ENCODE data around the gene LGALS7. TPM values are rescaled to one million over a fixed set of nuclear protein-coding genes. Genes with fewer than 3 reads are reported as not detected.

The LGALS7 gene
- total RNA-seq, 3 donors from 2014 or later (not counting 1 experiment from before 2014, with no cell fraction given) = not detected

GRCh38 chr19:38812841-38813320 is 39.6 kb upstream of the LGALS7 start, which contains the start of gene LGALS4:
Gene LGALS4 (minus strand): TSS chr19:38812945. CDS start chr19:38812886, 59 bp downstream.
- peak within 1 kb of the TSS in 1 of 2 donors; percentile 52 for H3K27ac Mint-ChIP-seq
- Histone ChIP-seq H3K9me3 (ENCODE audit: control insufficient read depth, insufficient read depth, low read length) (no peaks in the 10 kb centered on the region), H3K4me3 (ENCODE audit: low read length) (no peak within 1 kb of the TSS), H3K27me3 (ENCODE audit: control insufficient read depth, insufficient read depth, low read length) (no peaks in the 10 kb centered on the region), H3K36me3 (ENCODE audit: control insufficient read depth, insufficient read depth, low read length) (peaks cover 27% of the 10 kb centered on the region), H3K27ac (ENCODE audit: low read length) (no peak within 1 kb of the TSS), H3K4me1 (ENCODE audit: control insufficient read depth, insufficient read depth, low read length) (no peaks in the 10 kb centered on the region)
- WGBS (ENCODE audit: insufficient coverage) = 92% methylated on average over 15 of the region's 15 CpGs
- peaks cover 0 to 6% of the 10 kb centered on the region in 2 donors for H3K4me1 Mint-ChIP-seq
- no peaks in the 10 kb centered on the region for H3K36me3 Mint-ChIP-seq
- H3K4me3 Mint-ChIP-seq = no peak within 1 kb of the TSS
- no peak for TF ChIP-seq CTCF (IDR thresholded peaks at IDR 0.05)
- H3K27me3 Mint-ChIP-seq (ENCODE audit: low read depth in 2 of 2) = no peaks in the 10 kb centered on the region
- DNase-seq (no peak), ATAC-seq (no peak)
- H3K9me3 Mint-ChIP-seq = no peaks in the 10 kb centered on the region
- intact Hi-C loops (cut with micrococcal nuclease) = no loop called here

- no peak for ATAC-seq
- peak overlapping the region in 1 of 2 donors; percentile 52 for H3K27ac Mint-ChIP-seq
- H3K4me3 Mint-ChIP-seq = no peak overlapping the region
- 95% methylated on average over 17 of the region's 18 CpGs for WGBS (ENCODE audit: insufficient coverage)
- no peak overlapping the region for H3K27ac ChIP-seq (ENCODE audit: low read length)
- no peaks in the 10 kb centered on the region for H3K9me3 ChIP-seq (ENCODE audit: control insufficient read depth, insufficient read depth, low read length)
- no peaks in the 10 kb centered on the region for H3K27me3 Mint-ChIP-seq (ENCODE audit: low read depth in 2 of 2)
- H3K4me1 ChIP-seq (ENCODE audit: control insufficient read depth, insufficient read depth, low read length) = no peaks in the 10 kb centered on the region
- peaks cover 22% of the 10 kb centered on the region for H3K36me3 ChIP-seq (ENCODE audit: control insufficient read depth, insufficient read depth, low read length)
- no peak for TF ChIP-seq CTCF (IDR thresholded peaks at IDR 0.05)
- no peak overlapping the region for H3K4me3 ChIP-seq (ENCODE audit: low read length)
- no peaks in the 10 kb centered on the region for H3K9me3 Mint-ChIP-seq
- peaks cover 0 to 6% of the 10 kb centered on the region in 2 donors for H3K4me1 Mint-ChIP-seq
- no peaks in the 10 kb centered on the region for H3K36me3 Mint-ChIP-seq
- DNase-seq = no peak
- intact Hi-C loops (cut with micrococcal nuclease) = no loop called here
- H3K27me3 ChIP-seq (ENCODE audit: control insufficient read depth, insufficient read depth, low read length) = no peaks in the 10 kb centered on the region
Measured at GRCh38 chr19:38812009-38812840, 38.9 kb upstream of the LGALS7 start.

- intact Hi-C loops (cut with micrococcal nuclease) = no loop called here
- no peak for TF ChIP-seq CTCF (IDR thresholded peaks at IDR 0.05)
- Histone ChIP-seq H3K4me3 (ENCODE audit: low read length) (no peak overlapping the region), H3K9me3 (ENCODE audit: control insufficient read depth, insufficient read depth, low read length) (no peaks in the 10 kb centered on the region), H3K27ac (ENCODE audit: low read length) (no peak overlapping the region), H3K4me1 (ENCODE audit: control insufficient read depth, insufficient read depth, low read length) (peaks cover 3% of the 10 kb centered on the region), H3K27me3 (ENCODE audit: control insufficient read depth, insufficient read depth, low read length) (no peaks in the 10 kb centered on the region), H3K36me3 (ENCODE audit: control insufficient read depth, insufficient read depth, low read length) (no peaks in the 10 kb centered on the region)
- H3K4me3 Mint-ChIP-seq = no peak overlapping the region
- no peaks in the 10 kb centered on the region for H3K36me3 Mint-ChIP-seq
- no peak for ATAC-seq
- no peak overlapping the region for H3K27ac Mint-ChIP-seq
- 94% methylated on average over 8 of the region's 8 CpGs for WGBS (ENCODE audit: insufficient coverage)
- H3K4me1 Mint-ChIP-seq = peaks cover 0 to 6% of the 10 kb centered on the region in 2 donors
- no peak for DNase-seq
- no peaks in the 10 kb centered on the region for H3K27me3 Mint-ChIP-seq (ENCODE audit: low read depth in 2 of 2)
- H3K9me3 Mint-ChIP-seq = no peaks in the 10 kb centered on the region
Measured at GRCh38 chr19:38809592-38810252, 36.4 kb upstream of the LGALS7 start.
